Left kidney (tissue), 2 donors: Measurements from ENCODE around the gene IPO5. TPM values are rescaled to one million over a fixed set of nuclear protein-coding genes. Genes with fewer than 3 reads are reported as not detected.
"Not testable (repeated sequence)": the region's sequence is repeated elsewhere in the genome, so short reads cannot be mapped to it uniquely, and the experiment has no call there.

Source experiments
- DNase-seq: peaks from one replicate; pipeline ENCODE4 v3.0.0-alpha.2; 2013
- polyA plus RNA-seq: library from polyadenylated mRNA; unstranded; fragments of 120-200 nt; gene quantifications from one replicate; pipeline ENCODE4 v1.2.1, GENCODE V29; 2013; ENCODE audit not compliant: insufficient read length

IPO5 gene
- polyA plus RNA-seq, 1 donor, result 211 TPM

GRCh38 chr13:98004997-98005396 lies 51.5 kb downstream of the IPO5 start:
- DNase-seq, result not testable (repeated sequence)

- no peak for DNase-seq
These were observed 53.5 kb downstream of the IPO5 start for GRCh38 chr13:98007001-98007400.

GRCh38 chr13:98013241-98013640 lies 59.8 kb downstream of the IPO5 start:
- DNase-seq, result no peak

GRCh38 chr13:98014766-98015165 lies 61.3 kb downstream of the IPO5 start:
- DNase-seq, result no peak

GRCh38 chr13:98018293-98018692 lies 64.8 kb downstream of the IPO5 start:
- DNase-seq, result no peak

- DNase-seq, result no peak
These were observed 65.7 kb downstream of the IPO5 start for GRCh38 chr13:98019186-98019585.

GRCh38 chr13:98020271-98020670 lies 66.8 kb downstream of the IPO5 start:
- no peak for DNase-seq

- no peak for DNase-seq
These were observed 68.7 kb downstream of the IPO5 start for GRCh38 chr13:98022210-98022609.

GRCh38 chr13:98025480-98026025 lies 72.1 kb downstream of the IPO5 start:
- no peak for DNase-seq

- no peak for DNase-seq
These were observed 73.0 kb downstream of the IPO5 start for GRCh38 chr13:98026457-98026857.

GRCh38 chr13:98032168-98032567 lies 78.7 kb downstream of the IPO5 start:
- DNase-seq, result no peak

GRCh38 chr13:98033277-98034247 lies 80.1 kb downstream of the IPO5 start:
- peak; percentile 84 for DNase-seq

GRCh38 chr13:98035373-98035772 lies 81.9 kb downstream of the IPO5 start:
- no peak for DNase-seq

GRCh38 chr13:98036564-98037302 lies 83.3 kb downstream of the IPO5 start:
- not testable (repeated sequence) for DNase-seq

- no peak for DNase-seq
These were observed 85.8 kb downstream of the IPO5 start for GRCh38 chr13:98039261-98039660.

- DNase-seq, result no peak
These were observed 86.5 kb downstream of the IPO5 start for GRCh38 chr13:98039964-98040363.

- no peak for DNase-seq
These were observed 87.8 kb downstream of the IPO5 start for GRCh38 chr13:98041081-98041820.

GRCh38 chr13:98044301-98044700 lies 90.8 kb downstream of the IPO5 start:
- DNase-seq, result no peak

- DNase-seq, result not testable (repeated sequence)
These were observed 94.3 kb downstream of the IPO5 start for GRCh38 chr13:98047785-98048184.

- DNase-seq, result no peak
These were observed 94.8 kb downstream of the IPO5 start for GRCh38 chr13:98048265-98048664.

- DNase-seq, result peak; percentile 43
These were observed 96.6 kb downstream of the IPO5 start for GRCh38 chr13:98050041-98050466.

- no peak for DNase-seq
These were observed 98.9 kb downstream of the IPO5 start for GRCh38 chr13:98052412-98052811.
